Measurements from ENCODE around the gene GNAT1.

Gene GNAT1

DNA sequence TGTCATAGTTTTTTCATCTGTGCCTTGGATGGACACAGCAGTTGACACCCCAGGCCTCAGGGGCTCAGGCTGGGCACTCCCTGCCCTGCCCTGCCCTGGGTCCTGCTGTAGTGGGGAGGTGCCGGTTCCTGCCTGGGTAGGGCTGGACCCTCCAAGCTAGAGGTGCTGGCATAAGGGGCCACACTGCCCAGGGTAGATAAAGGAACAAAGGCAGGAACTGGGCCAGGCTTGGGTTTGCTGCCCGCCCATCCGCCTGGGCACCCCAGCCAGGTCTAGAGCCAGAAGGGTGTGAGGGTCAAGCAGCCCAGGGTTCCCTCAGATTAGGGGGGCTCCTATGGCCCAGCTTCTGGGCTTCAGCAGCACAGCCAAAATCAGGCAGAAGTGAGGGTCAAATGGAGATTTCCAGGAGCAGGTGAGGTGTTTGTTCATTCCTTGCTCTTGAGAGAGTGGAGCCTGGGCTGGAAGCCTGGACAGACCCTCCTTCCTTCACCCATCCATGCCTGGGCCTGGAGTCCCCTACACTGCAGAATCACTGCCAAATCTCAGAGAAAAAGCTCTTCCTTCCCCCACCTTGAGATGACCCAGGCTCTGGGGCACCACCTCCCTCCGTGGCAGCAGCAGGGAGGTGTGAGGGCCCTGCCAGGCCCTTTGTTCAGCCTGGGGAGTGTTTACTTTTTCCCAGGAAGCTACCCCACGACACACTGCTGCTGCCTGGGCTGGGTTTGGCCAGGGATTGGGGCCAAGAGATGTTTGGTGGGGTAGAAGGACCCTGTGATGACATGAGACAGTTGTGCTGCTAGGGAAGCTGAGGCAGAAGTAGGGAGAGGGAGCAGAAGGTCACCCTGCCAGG, 29.2 kb upstream of the GNAT1 start:
- Histone ChIP-seq H3K27me3 (replicated peaks in 2 of 5; ENCODE audit: control insufficient read depth in 4 of 5, insufficient read depth in 5 of 5, low read length in 4 of 5) (peaks cover 0 to 6% (median 2%) of the 10 kb centered on the region in 5 experiments), H3K27ac (ENCODE audit: insufficient read depth in 1 of 2, low read depth in 1 of 2, low read length in 2 of 2, poor library complexity in 1 of 2, severe bottlenecking in 2 of 2) (no peak overlapping the region), H3K9me3 (ENCODE audit: control extremely low read depth in 1 of 5, control insufficient read depth in 4 of 5, insufficient read depth in 2 of 5, low read depth in 1 of 5, low read length in 4 of 5) (no peaks in the 10 kb centered on the region), H3K4me1 (ENCODE audit: control extremely low read depth in 1 of 4, control insufficient read depth in 4 of 4, insufficient read depth in 4 of 4, low read length in 3 of 4) (peaks cover 0 to 15% (median 10%) of the 10 kb centered on the region in 4 experiments), H3K36me3 (ENCODE audit: control insufficient read depth in 4 of 4, insufficient read depth in 4 of 4, low read length in 3 of 4) (no peaks in the 10 kb centered on the region), H3K4me3 (ENCODE audit: control insufficient read depth in 1 of 7, extremely low read depth in 1 of 7, insufficient read depth in 4 of 7, low read depth in 2 of 7, low read length in 6 of 7) (no peak overlapping the region)
- 98% methylated on average over 5 of the region's 5 CpGs for WGBS (ENCODE audit: insufficient coverage)
- POLR2A ChIA-PET: no interaction called here
- CTCF ChIA-PET: interaction anchor here (1.0 to 1.3 kb wide), 4 partner anchors 9 to 27 kb away, joined by 3 to 4 read pairs (median 3); no protein-coding TSS in a partner anchor
- no peak for DNase-seq

DNA sequence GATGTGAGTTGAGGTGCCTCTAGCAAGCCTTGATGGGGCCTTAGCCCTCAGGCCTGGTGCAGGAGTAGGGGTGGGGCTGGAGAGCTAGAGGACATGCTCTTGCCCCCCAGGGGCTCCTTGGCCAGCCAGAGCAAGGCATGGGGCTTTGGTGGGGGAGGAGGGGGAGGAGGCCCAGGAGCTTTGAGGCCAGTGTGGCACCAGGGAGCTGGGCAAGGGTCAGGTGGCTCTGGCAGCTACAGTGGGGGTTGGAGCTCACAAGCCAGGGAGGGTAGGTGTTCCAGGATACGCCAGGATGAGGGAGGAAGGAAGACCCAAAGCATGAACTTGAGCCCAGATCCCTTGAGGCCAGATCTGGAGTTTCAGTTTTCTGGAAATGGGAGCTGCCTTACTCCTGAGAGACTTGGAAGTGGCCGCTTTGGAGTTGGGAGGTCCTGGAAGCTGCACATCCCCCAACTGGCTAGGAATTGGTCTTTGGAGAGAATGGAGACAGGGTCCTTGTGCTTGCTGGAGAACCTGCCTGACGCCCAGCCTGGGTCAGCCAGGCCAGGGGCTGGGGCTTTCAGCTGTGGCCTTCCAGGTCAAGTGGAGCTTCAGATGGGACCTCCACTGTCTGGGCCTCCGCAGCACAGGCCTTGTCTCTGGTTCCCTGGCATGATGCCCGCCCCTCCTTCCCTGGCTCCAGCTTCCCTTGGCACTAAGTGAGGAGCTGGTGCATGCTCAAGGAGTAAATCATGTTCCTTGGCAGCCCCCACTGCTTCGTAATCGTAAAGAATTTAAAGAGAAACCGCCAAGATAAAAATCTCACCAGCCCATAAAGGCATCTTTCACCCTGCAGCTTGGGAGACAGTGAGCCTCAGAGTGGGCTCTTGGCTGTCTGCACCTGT, 27.6 kb upstream of the GNAT1 start:
- H3K36me3 ChIP-seq (ENCODE audit: control insufficient read depth in 4 of 4, insufficient read depth in 4 of 4, low read length in 3 of 4): no peaks in the 10 kb centered on the region
- no peak for DNase-seq
- H3K9me3 ChIP-seq (ENCODE audit: control extremely low read depth in 1 of 5, control insufficient read depth in 4 of 5, insufficient read depth in 2 of 5, low read depth in 1 of 5, low read length in 4 of 5): no peaks in the 10 kb centered on the region
- H3K27me3 ChIP-seq (replicated peaks in 2 of 5; ENCODE audit: control insufficient read depth in 4 of 5, insufficient read depth in 5 of 5, low read length in 4 of 5): no peaks in the 10 kb centered on the region
- ChIA-PET CTCF (interaction anchor here (0.9 to 2.3 kb wide), 8 partner anchors 10 to 61 kb away, joined by 3 to 9 read pairs (median 4); no protein-coding TSS in a partner anchor), POLR2A (no interaction called here)
- no peak overlapping the region for H3K4me3 ChIP-seq (ENCODE audit: control insufficient read depth in 1 of 7, extremely low read depth in 1 of 7, insufficient read depth in 4 of 7, low read depth in 2 of 7, low read length in 6 of 7)
- WGBS (ENCODE audit: insufficient coverage): 69% methylated on average over 6 of the region's 8 CpGs
- H3K4me1 ChIP-seq (ENCODE audit: control extremely low read depth in 1 of 4, control insufficient read depth in 4 of 4, insufficient read depth in 4 of 4, low read length in 3 of 4): peaks cover 0 to 9% (median 3%) of the 10 kb centered on the region in 4 experiments
- no peak overlapping the region for H3K27ac ChIP-seq (ENCODE audit: insufficient read depth in 1 of 2, low read depth in 1 of 2, low read length in 2 of 2, poor library complexity in 1 of 2, severe bottlenecking in 2 of 2)

DNA sequence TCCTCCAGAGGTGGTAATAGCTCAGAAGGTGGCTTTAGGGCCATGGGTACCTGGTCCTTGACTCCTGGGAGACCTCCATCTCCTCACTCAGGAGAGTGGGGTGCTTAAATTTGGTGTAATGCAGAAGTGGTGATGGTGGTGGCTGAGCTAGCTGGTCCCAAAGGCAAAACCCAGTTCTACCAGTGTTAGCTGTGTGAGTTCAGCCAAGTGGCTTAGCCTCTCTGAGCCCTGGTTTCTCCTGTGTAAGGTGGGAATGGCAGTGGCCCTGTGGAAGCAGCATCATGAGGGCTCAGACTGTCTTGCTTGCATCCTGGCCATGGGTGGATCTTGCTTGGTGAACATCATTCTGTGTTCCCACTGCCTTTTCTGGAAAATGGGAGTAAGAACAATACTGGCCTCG, 26.9 kb upstream of the GNAT1 start:
- DNase-seq: no peak
- Histone ChIP-seq H3K36me3 (ENCODE audit: control insufficient read depth in 4 of 4, insufficient read depth in 4 of 4, low read length in 3 of 4) (no peaks in the 10 kb centered on the region), H3K4me3 (ENCODE audit: control insufficient read depth in 1 of 7, extremely low read depth in 1 of 7, insufficient read depth in 4 of 7, low read depth in 2 of 7, low read length in 6 of 7) (no peak overlapping the region), H3K27me3 (replicated peaks in 2 of 5; ENCODE audit: control insufficient read depth in 4 of 5, insufficient read depth in 5 of 5, low read length in 4 of 5) (no peaks in the 10 kb centered on the region), H3K9me3 (ENCODE audit: control extremely low read depth in 1 of 5, control insufficient read depth in 4 of 5, insufficient read depth in 2 of 5, low read depth in 1 of 5, low read length in 4 of 5) (no peaks in the 10 kb centered on the region), H3K27ac (ENCODE audit: insufficient read depth in 1 of 2, low read depth in 1 of 2, low read length in 2 of 2, poor library complexity in 1 of 2, severe bottlenecking in 2 of 2) (no peak overlapping the region), H3K4me1 (ENCODE audit: control extremely low read depth in 1 of 4, control insufficient read depth in 4 of 4, insufficient read depth in 4 of 4, low read length in 3 of 4) (peaks cover 0 to 9% (median 3%) of the 10 kb centered on the region in 4 experiments)
- POLR2A ChIA-PET: no interaction called here
- CTCF ChIA-PET: interaction anchor here (0.9 to 2.3 kb wide), 7 partner anchors 14 to 61 kb away, joined by 3 to 9 read pairs (median 4); no protein-coding TSS in a partner anchor
- 67% methylated on average over 1 of the region's 1 CpG for WGBS (ENCODE audit: insufficient coverage)

DNA sequence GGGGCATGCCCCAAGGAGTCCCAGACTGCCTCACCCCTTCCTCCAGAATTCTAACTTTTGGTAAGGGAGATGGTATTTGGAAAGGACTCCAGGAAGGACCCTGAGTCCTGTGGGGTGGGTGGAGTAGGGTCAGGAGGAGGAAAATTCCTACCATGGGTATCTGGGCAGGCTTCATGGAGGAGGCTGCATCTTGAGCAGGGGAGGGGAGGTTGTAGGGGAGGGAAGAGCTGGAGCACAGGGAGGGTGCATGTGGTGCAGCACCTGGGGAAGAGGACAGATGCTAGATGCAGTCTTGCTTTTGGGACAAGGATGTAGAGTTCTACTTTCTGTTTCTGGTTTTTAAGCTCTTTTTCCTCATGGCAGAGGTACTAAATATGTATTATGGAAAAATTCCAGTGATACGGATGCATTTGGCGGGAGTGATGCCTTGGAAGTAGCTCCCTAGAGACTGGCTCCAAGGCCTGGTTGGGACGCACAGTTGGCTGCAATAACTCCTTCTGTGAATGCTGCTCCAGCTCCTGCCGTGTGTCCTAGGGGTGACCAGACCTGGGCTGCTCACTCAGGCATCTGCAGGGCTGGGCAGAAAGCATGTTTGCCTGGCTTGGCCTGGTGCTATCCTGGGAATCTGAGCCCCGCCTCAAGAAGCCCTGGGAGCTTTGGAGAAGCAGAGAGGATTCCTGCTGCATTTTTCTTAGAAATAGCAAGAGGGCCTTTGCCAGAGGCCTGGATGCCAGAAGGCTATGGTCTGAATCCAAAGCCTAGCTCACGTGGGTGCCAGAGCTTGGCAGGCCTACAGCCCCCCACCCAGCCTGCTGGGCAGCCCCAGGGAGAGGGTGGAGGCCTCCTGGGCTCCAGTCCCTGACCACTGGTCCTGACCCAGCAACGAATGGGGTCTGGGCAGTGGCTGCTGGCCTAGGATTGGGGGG, 26.2 kb upstream of the GNAT1 start:
- Histone ChIP-seq H3K9me3 (ENCODE audit: control extremely low read depth in 1 of 5, control insufficient read depth in 4 of 5, insufficient read depth in 2 of 5, low read depth in 1 of 5, low read length in 4 of 5) (no peaks in the 10 kb centered on the region), H3K4me1 (ENCODE audit: control extremely low read depth in 1 of 4, control insufficient read depth in 4 of 4, insufficient read depth in 4 of 4, low read length in 3 of 4) (peaks cover 0 to 9% (median 3%) of the 10 kb centered on the region in 4 experiments), H3K27ac (ENCODE audit: insufficient read depth in 1 of 2, low read depth in 1 of 2, low read length in 2 of 2, poor library complexity in 1 of 2, severe bottlenecking in 2 of 2) (no peak overlapping the region), H3K36me3 (ENCODE audit: control insufficient read depth in 4 of 4, insufficient read depth in 4 of 4, low read length in 3 of 4) (no peaks in the 10 kb centered on the region), H3K4me3 (ENCODE audit: control insufficient read depth in 1 of 7, extremely low read depth in 1 of 7, insufficient read depth in 4 of 7, low read depth in 2 of 7, low read length in 6 of 7) (no peak overlapping the region), H3K27me3 (replicated peaks in 2 of 5; ENCODE audit: control insufficient read depth in 4 of 5, insufficient read depth in 5 of 5, low read length in 4 of 5) (no peaks in the 10 kb centered on the region)
- DNase-seq: no peak
- POLR2A ChIA-PET: no interaction called here
- WGBS (ENCODE audit: insufficient coverage): 92% methylated on average over 7 of the region's 7 CpGs
- CTCF ChIA-PET: interaction anchor here (0.5 to 2.3 kb wide), 11 partner anchors 7 to 210 kb away, joined by 3 to 9 read pairs (median 3); no protein-coding TSS in a partner anchor

DNA sequence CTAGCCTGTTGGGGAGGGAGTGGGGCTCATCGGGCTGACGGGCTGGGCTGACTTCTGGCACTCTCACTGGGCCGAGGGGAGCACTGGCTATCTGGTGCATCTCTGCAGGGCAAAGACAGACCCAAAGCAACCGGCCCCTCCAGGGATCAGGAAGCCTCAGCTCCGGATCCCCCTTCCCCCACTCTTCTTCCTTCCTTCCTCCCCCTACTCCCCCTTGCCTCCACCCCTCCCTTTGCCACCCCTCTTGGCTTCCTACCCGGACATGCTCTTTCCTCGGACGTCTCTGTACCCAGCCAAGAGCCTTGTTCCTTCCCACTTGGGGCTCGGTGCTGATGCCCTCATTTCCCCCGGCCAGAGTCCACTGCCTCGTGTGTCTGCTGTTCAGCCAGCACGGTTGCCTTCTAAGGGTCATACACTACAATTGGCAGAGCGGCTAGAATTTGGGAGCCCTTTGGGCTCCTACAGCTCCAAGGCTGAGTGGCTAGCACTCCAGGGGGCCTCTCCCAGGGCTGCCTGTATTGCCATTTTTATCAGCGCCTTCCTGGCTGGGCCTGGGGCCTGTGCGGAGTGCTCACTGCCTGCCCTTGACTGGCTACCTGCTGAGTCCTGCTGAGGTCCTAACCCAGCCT, 25.4 kb upstream of the GNAT1 start:
- no peak overlapping the region for H3K4me3 ChIP-seq (ENCODE audit: control insufficient read depth in 1 of 7, extremely low read depth in 1 of 7, insufficient read depth in 4 of 7, low read depth in 2 of 7, low read length in 6 of 7)
- peaks cover 0 to 9% (median 3%) of the 10 kb centered on the region in 4 experiments for H3K4me1 ChIP-seq (ENCODE audit: control extremely low read depth in 1 of 4, control insufficient read depth in 4 of 4, insufficient read depth in 4 of 4, low read length in 3 of 4)
- H3K36me3 ChIP-seq (ENCODE audit: control insufficient read depth in 4 of 4, insufficient read depth in 4 of 4, low read length in 3 of 4): no peaks in the 10 kb centered on the region
- ChIA-PET CTCF (interaction anchor here (0.8 to 2.1 kb wide), 7 partner anchors 8 to 59 kb away, joined by 3 to 6 read pairs (median 3); no protein-coding TSS in a partner anchor), POLR2A (no interaction called here)
- 54% methylated on average over 12 of the region's 15 CpGs for WGBS (ENCODE audit: insufficient coverage)
- no peak for DNase-seq
- no peaks in the 10 kb centered on the region for H3K27me3 ChIP-seq (replicated peaks in 2 of 5; ENCODE audit: control insufficient read depth in 4 of 5, insufficient read depth in 5 of 5, low read length in 4 of 5)
- no peaks in the 10 kb centered on the region for H3K9me3 ChIP-seq (ENCODE audit: control extremely low read depth in 1 of 5, control insufficient read depth in 4 of 5, insufficient read depth in 2 of 5, low read depth in 1 of 5, low read length in 4 of 5)
- no peak overlapping the region for H3K27ac ChIP-seq (ENCODE audit: insufficient read depth in 1 of 2, low read depth in 1 of 2, low read length in 2 of 2, poor library complexity in 1 of 2, severe bottlenecking in 2 of 2)

DNA sequence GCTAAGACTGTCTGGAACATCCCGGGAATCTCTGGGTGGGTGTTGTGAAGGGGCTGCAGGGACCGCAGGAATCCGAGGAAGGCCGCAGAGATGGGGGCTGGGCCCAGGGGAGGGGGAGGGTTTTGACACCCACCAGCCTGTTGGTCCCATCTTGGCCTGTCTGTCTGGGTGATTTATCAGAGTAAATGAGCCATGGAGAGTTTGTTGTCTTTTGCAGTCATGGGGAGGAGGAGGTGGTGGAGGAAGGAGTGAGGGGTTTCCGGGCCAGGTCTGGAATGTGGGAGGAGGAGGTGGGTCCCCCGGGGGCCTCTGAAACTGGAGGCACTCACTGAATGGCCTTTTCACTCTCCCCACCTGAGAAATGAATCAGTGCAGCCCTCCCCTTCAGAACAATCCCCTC, 24.8 kb upstream of the GNAT1 start:
- CTCF ChIA-PET: interaction anchor here (0.6 to 1.8 kb wide), 3 partner anchors 8 to 378 kb away, joined by 3 to 4 read pairs (median 3); no protein-coding TSS in a partner anchor
- no peak overlapping the region for H3K4me3 ChIP-seq (ENCODE audit: control insufficient read depth in 1 of 7, extremely low read depth in 1 of 7, insufficient read depth in 4 of 7, low read depth in 2 of 7, low read length in 6 of 7)
- no peaks in the 10 kb centered on the region for H3K27me3 ChIP-seq (replicated peaks in 2 of 5; ENCODE audit: control insufficient read depth in 4 of 5, insufficient read depth in 5 of 5, low read length in 4 of 5)
- no peaks in the 10 kb centered on the region for H3K9me3 ChIP-seq (ENCODE audit: control extremely low read depth in 1 of 5, control insufficient read depth in 4 of 5, insufficient read depth in 2 of 5, low read depth in 1 of 5, low read length in 4 of 5)
- 91% methylated on average over 4 of the region's 6 CpGs for WGBS (ENCODE audit: insufficient coverage)
- no peak for DNase-seq
- peaks cover 0 to 14% (median 3%) of the 10 kb centered on the region in 4 experiments for H3K4me1 ChIP-seq (ENCODE audit: control extremely low read depth in 1 of 4, control insufficient read depth in 4 of 4, insufficient read depth in 4 of 4, low read length in 3 of 4)
- POLR2A ChIA-PET: no interaction called here
- no peaks in the 10 kb centered on the region for H3K36me3 ChIP-seq (ENCODE audit: control insufficient read depth in 4 of 4, insufficient read depth in 4 of 4, low read length in 3 of 4)
- H3K27ac ChIP-seq (ENCODE audit: insufficient read depth in 1 of 2, low read depth in 1 of 2, low read length in 2 of 2, poor library complexity in 1 of 2, severe bottlenecking in 2 of 2): no peak overlapping the region

Data from common myeloid progenitor, CD34-positive (primary cell).